K562 (cell line): ENCODE measurements around the gene COPS8. TPM values are rescaled to one million over a fixed set of nuclear protein-coding genes. Genes with fewer than 3 reads are reported as not detected.
A peak's percentile ranks its signal among the peaks of the same experiment; 100 is the strongest.

ENCODE experiments used
- ATAC-seq: fragments of 200-7000 bp; cut with Tn5 transposase; 3 replicates; pipeline ENCODE4 v1.9.1; 2020; ENCODE audit warnings: moderate library complexity
- BruUV-seq: library from RNA; stranded (reverse); fragments of 400-500 nt; replicated peaks from 2 replicates; lab custom pipeline; 2021; lab: Mats Ljungman, UMichigan
- CTCF ChIA-PET: fragments of 300-600 bp; formaldehyde crosslinking; extraction: SDS; loops from one replicate; lab custom pipeline; 2021; ENCODE audit warnings: low intra/inter-chr PET ratio; lab: Yijun Ruan, JAX
- POLR2A ChIA-PET: fragments of 300-600, 350-650 bp; sonication (Branson Sonifier 250); formaldehyde crosslinking; extraction: SDS; loops from one replicate; lab custom pipeline; 2021; ENCODE audit warnings: antibody characterized with exemption, inconsistent platforms; lab: Yijun Ruan, JAX
- DNase-seq, 4 experiments: peaks; one replicate each; pipeline versions ENCODE4 v3.0.0 to v3.0.0-alpha.2; 2011 to 2018; ENCODE audit warnings: low spot score in 3 of 4, mixed read lengths in 3 of 4; ENCODE audit errors: extremely low read depth in 1 of 4
- FAIRE-seq: peaks from 2 replicates; lab custom pipeline; 2011; peaks lifted over from hg19 to GRCh38; lab: Jason Lieb, UNC
- H2AFZ ChIP-seq: 2 replicates; pipeline ENCODE4 v1.6.0; 2011; ENCODE audit warnings: low read depth, low read length, control low read depth, inconsistent platforms
- H3K27ac ChIP-seq: fragments of 200-600 bp; 3 replicates; pipeline ENCODE4 v1.8.0; 2011; ENCODE audit warnings: low read depth, mild to moderate bottlenecking, control low read depth, inconsistent platforms, low read length, moderate library complexity, mixed read lengths; ENCODE audit errors: extremely low read depth
- H3K27me3 ChIP-seq, 2 experiments: fragments of 300-600 bp in 1 of 2; 2 replicates in 1 of 2; 3 replicates in 1 of 2; pipeline versions ENCODE4 v1.6.0 to v1.8.0; 2011; ENCODE audit warnings: inconsistent platforms in 2 of 2, low read length in 2 of 2, mild to moderate bottlenecking in 1 of 2, mixed read lengths in 1 of 2, moderate library complexity in 1 of 2; ENCODE audit not compliant: control insufficient read depth in 2 of 2, insufficient read depth in 2 of 2
- H3K36me3 ChIP-seq: fragments of 300-600 bp; 3 replicates; pipeline ENCODE4 v1.8.0; 2011; ENCODE audit warnings: mild to moderate bottlenecking, low read length, inconsistent platforms; ENCODE audit not compliant: control insufficient read depth, insufficient read depth
- H3K4me1 ChIP-seq, 2 experiments: fragments of 200-600 bp in 1 of 2; replicated peaks in 1 of 2; 2 replicates in 1 of 2; 3 replicates in 1 of 2; pipeline versions ENCODE4 v1.5.1 to v1.8.0; 2011; ENCODE audit warnings: inconsistent platforms in 2 of 2, low read length in 2 of 2, mild to moderate bottlenecking in 1 of 2, mixed read lengths in 1 of 2, moderate library complexity in 1 of 2; ENCODE audit not compliant: control insufficient read depth in 2 of 2, insufficient read depth in 2 of 2
- H3K4me2 ChIP-seq: 2 replicates; pipeline ENCODE4 v1.6.1; 2011; ENCODE audit warnings: low read length, control low read depth, inconsistent platforms, mixed read lengths; ENCODE audit not compliant: insufficient read depth
- H3K4me3 ChIP-seq: fragments of 200-600 bp; sonication (generic), shearing (Covaris generic); 2 replicates; pipeline ENCODE4 v1.5.1; 2016; ENCODE audit warnings: control low read depth, inconsistent platforms
- H3K79me2 ChIP-seq: fragments of 200-600 bp; 3 replicates; pipeline ENCODE4 v1.8.0; 2011; ENCODE audit warnings: low read length, inconsistent platforms; ENCODE audit not compliant: control insufficient read depth, insufficient read depth
- H3K9ac ChIP-seq, 2 experiments: 2 replicates each; pipeline versions ENCODE4 v1.6.0 to v1.6.1; 2011; ENCODE audit warnings: low read depth in 2 of 2, low read length in 2 of 2, control low read depth in 1 of 2, inconsistent platforms in 1 of 2, mild to moderate bottlenecking in 1 of 2, mixed read lengths in 1 of 2; ENCODE audit not compliant: insufficient read depth in 1 of 2
- H3K9me1 ChIP-seq: one replicate; pipeline ENCODE4 v1.6.0; 2011; ENCODE audit warnings: inconsistent platforms, mild to moderate bottlenecking, low read length, moderate library complexity; ENCODE audit not compliant: control insufficient read depth, insufficient read depth
- H3K9me3 ChIP-seq: replicated peaks from 2 replicates; pipeline ENCODE4 v1.5.1; 2011; ENCODE audit warnings: low read depth, low read length, inconsistent platforms; ENCODE audit not compliant: control insufficient read depth, insufficient read depth
- H4K20me1 ChIP-seq: replicated peaks from 2 replicates; pipeline ENCODE4 v1.6.1; 2011; ENCODE audit warnings: low read length, inconsistent platforms, mixed read lengths; ENCODE audit not compliant: control insufficient read depth, insufficient read depth
- BRF1 ChIP-seq: IDR thresholded peaks from 3 replicates; pipeline ENCODE4 v1.6.1; 2011; ENCODE audit warnings: borderline replicate concordance, mild to moderate bottlenecking; ENCODE audit not compliant: insufficient read length; ENCODE audit errors: extremely low read depth
- CBX3 ChIP-seq, 2 experiments: IDR thresholded peaks; 1 replicate in 1 of 2; 2 replicates in 1 of 2; pipeline ENCODE4 v1.6.1; 2012; ENCODE audit warnings: inconsistent platforms in 2 of 2, low read length in 2 of 2, borderline replicate concordance in 1 of 2, control low read depth in 1 of 2
- CBX5 ChIP-seq: IDR thresholded peaks from 2 replicates; pipeline ENCODE4 v1.6.1; 2014; ENCODE audit warnings: low read depth, borderline replicate concordance
- CHD1 ChIP-seq: fragments of 200-600 bp; sonication (generic); IDR thresholded peaks from one replicate; pipeline ENCODE4 v1.6.1; 2012; ENCODE audit warnings: mild to moderate bottlenecking, moderate library complexity, low read length, inconsistent platforms
- ELF1 ChIP-seq: fragments of 200-800 bp; sonication (Bioruptor generic); IDR thresholded peaks from 2 replicates; pipeline ENCODE4 v1.6.1; 2016; ENCODE audit warnings: missing genetic modification characterization, missing compliant biosample characterization
- NCOA6 ChIP-seq: fragments of 450-650 bp; IDR thresholded peaks from 2 replicates; pipeline ENCODE4 v1.6.1; 2017; ENCODE audit warnings: mild to moderate bottlenecking
- NELFE ChIP-seq: IDR thresholded peaks from 2 replicates; pipeline ENCODE4 v1.6.1; 2011; ENCODE audit warnings: mild to moderate bottlenecking; ENCODE audit not compliant: insufficient read depth, insufficient read length
- NFIX ChIP-seq: fragments of 250-450 bp; sonication (Bioruptor Pico); IDR thresholded peaks from 2 replicates; pipeline ENCODE4 v1.4.0; 2020; ENCODE audit warnings: low read depth, mild to moderate bottlenecking, moderate library complexity
- RAD51 ChIP-seq: fragments of 450-650 bp; IDR thresholded peaks from 2 replicates; pipeline ENCODE4 v1.7.1; 2016; ENCODE audit warnings: low read depth, mild to moderate bottlenecking, borderline replicate concordance
- TRIM28 ChIP-seq: fragments of 450-650 bp; IDR thresholded peaks from 2 replicates; pipeline ENCODE4 v1.6.1; 2017
- ZNF668 ChIP-seq: fragments of 250-450 bp; sonication (Bioruptor Pico); IDR thresholded peaks from 2 replicates; pipeline ENCODE4 v1.8.0; 2022; ENCODE audit warnings: mild to moderate bottlenecking, inconsistent platforms
- WGBS: fragments of 100-300 bp; shearing (Covaris generic); methylation state at CpG from one replicate; pipeline ENCODE4 v1.1.6; 2016; ENCODE audit warnings: low coverage, mixed read lengths; ENCODE audit not compliant: insufficient coverage; ENCODE audit errors: missing lambda C conversion rate; 5-methylcytosine and 5-hydroxymethylcytosine counted together
- in situ Hi-C: fragments of 300-500 bp; cut with MboI; formaldehyde crosslinking; loops from 4 replicates; pipeline ENCODE4 v1.15.0; 2018; ENCODE audit warnings: inconsistent platforms, mixed read lengths
- intact Hi-C: fragments of 100-400 bp; cut with micrococcal nuclease; formaldehyde crosslinking; loops from 2 replicates; pipeline ENCODE4 v1.14.2; 2022
- polyA plus RNA-seq, 8 experiments: library from polyadenylated mRNA; depleted of rRNA in 4 of 8; stranded (reverse) in 5 of 8; unstranded in 3 of 8; fragments of >200 nt; fragmentation: Nextera tagmentation in 2 of 8; fragmentation: Illumina TruSeq in 1 of 8; extraction: Ambion mirVana in 2 of 8; extraction: Trizol in 1 of 8; gene quantifications; 2 replicates each; pipeline versions ENCODE4 v1.2.1 to v1.2.3, GENCODE V29; 2011 to 2014; ENCODE audit warnings: inconsistent platforms in 1 of 8, missing spikeins in 1 of 8
- total RNA-seq, 7 experiments: library from RNA; depleted of rRNA in 6 of 7; stranded (reverse); fragments of >200 nt in 6 of 7; fragmentation: Illumina TruSeq in 2 of 7; extraction: Trizol in 2 of 7; gene quantifications; 2 replicates each; pipeline versions ENCODE4 v1.2.1 to v1.2.3, GENCODE V29; 2011 to 2021; ENCODE audit warnings: low replicate concordance in 1 of 7
- TF ChIP-seq, protein P1 (sequence below): sonication (generic); formaldehyde crosslinking; IDR thresholded peaks from 2 replicates; pipeline ENCODE4 v1.8.0; 2023; ENCODE audit warnings: missing genetic modification reagents, mild to moderate bottlenecking, borderline replicate concordance

COPS8 gene
- total and polyA plus RNA-seq, 9 of the 15 experiments (the other 6 are each of a cell fraction or from before 2014, with no cell fraction given) = 28.2 to 97.3 (median 58.9) TPM

DNA sequence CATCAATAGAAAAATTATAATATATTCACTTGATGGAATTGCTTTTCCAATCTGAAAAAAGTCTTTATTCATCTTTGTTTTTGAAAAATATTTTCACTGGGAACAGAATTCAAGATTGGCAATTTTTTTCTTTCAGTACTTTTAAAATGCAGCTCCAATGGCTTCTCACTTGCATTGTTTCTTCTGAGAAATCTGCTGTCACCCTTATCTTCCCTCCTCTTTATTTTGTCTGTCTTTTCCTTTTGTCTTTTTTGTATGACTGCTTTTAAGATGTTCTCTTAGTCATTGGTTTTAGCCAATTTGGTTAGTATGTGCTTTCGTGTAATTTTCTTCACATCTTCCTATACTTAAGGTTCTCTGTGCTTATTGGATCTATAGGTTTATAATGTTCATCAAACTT, 37.1 kb upstream of the COPS8 start:
- Histone ChIP-seq H3K36me3 (no peaks in the 10 kb centered on the region), H3K4me3 (no peak overlapping the region), H3K4me1 (no peaks in the 10 kb centered on the region), H3K79me2 (no peaks in the 10 kb centered on the region), H3K9me1 (no peaks in the 10 kb centered on the region), H3K27me3 (no peaks in the 10 kb centered on the region), H3K9me3 (no peaks in the 10 kb centered on the region), H3K4me2 (no peak overlapping the region), H4K20me1 (no peaks in the 10 kb centered on the region), H2AFZ (no peak overlapping the region), H3K27ac (no peak overlapping the region), H3K9ac (no peak overlapping the region)
- no peak for ATAC-seq
- BruUV-seq = no TSS peak
- DNase-seq = no peak
- ChIA-PET POLR2A (no interaction called here), CTCF (no interaction called here)
- intact Hi-C loops (no loop called here), in situ Hi-C loops (no loop called here)
- 0% methylated on average over 1 of the region's 1 CpG for WGBS
- TF ChIP-seq ZNF668 (CRISPR knock-in tag) = no peak
- no peak for TF ChIP-seq RAD51
- TF ChIP-seq CBX3 (IDR thresholded peaks at IDR 0.05; ENCODE audit: borderline replicate concordance in 1 of 2, low read length in 2 of 2) = peak in 1 of 2 experiments; percentile 71; a peak in 1 of 3 replicates
- no peak for TF ChIP-seq BRF1
- TF ChIP-seq TRIM28 = peak; percentile 86; the same call in 1 of the 2 replicates
- TF ChIP-seq CBX5 = 0 out of 2 replicates have a peak, but pooled peaks have one; percentile 67
- no peak for FAIRE-seq

DNA sequence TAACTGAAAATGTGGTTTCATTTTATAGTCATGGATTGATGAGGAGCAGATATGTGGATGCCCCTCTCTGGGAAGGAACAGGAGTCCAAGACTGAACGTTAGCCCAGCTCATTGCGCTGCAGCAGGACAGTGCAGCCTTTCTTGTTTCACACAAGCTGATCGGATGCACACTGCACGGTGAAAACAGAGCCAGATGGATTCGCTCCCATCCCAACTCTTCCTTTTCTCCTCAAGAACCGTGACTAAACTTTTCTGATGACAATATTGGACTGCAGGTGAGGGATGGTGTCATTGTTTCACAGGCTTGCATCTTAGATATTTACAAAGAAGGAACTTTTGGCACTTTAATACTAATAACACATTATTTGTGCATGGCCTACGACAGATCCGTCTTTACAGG, 33.8 kb upstream of the COPS8 start:
- H3K9me1 ChIP-seq = no peaks in the 10 kb centered on the region
- CTCF ChIA-PET = no interaction called here
- DNase-seq = no peak
- H3K9me3 ChIP-seq = no peaks in the 10 kb centered on the region
- no peak overlapping the region for H2AFZ ChIP-seq
- no peak overlapping the region for H3K27ac ChIP-seq
- no TSS peak for BruUV-seq
- ATAC-seq = no peak
- FAIRE-seq = no peak
- in situ Hi-C loops = loop anchor here (10.0 to 25.0 kb wide), 2 partner anchors 540 to 707 kb away; a partner anchor contains a TSS
- H3K9ac ChIP-seq = no peak overlapping the region
- H3K36me3 ChIP-seq = no peaks in the 10 kb centered on the region
- POLR2A ChIA-PET = no interaction called here
- intact Hi-C loops = no loop called here
- H4K20me1 ChIP-seq = 0 out of 2 replicates have a peak, but pooled peaks cover 5% of the 10 kb centered on the region
- 2% methylated on average over 8 of the region's 8 CpGs for WGBS
- H3K4me3 ChIP-seq = no peak overlapping the region
- H3K4me2 ChIP-seq = no peak overlapping the region
- peaks cover 0 to 12% of the 10 kb centered on the region in 2 experiments; a peak in 2 of 5 replicates for H3K27me3 ChIP-seq
- no peaks in the 10 kb centered on the region for H3K4me1 ChIP-seq
- H3K79me2 ChIP-seq = no peaks in the 10 kb centered on the region
- TF ChIP-seq, protein P1, sequence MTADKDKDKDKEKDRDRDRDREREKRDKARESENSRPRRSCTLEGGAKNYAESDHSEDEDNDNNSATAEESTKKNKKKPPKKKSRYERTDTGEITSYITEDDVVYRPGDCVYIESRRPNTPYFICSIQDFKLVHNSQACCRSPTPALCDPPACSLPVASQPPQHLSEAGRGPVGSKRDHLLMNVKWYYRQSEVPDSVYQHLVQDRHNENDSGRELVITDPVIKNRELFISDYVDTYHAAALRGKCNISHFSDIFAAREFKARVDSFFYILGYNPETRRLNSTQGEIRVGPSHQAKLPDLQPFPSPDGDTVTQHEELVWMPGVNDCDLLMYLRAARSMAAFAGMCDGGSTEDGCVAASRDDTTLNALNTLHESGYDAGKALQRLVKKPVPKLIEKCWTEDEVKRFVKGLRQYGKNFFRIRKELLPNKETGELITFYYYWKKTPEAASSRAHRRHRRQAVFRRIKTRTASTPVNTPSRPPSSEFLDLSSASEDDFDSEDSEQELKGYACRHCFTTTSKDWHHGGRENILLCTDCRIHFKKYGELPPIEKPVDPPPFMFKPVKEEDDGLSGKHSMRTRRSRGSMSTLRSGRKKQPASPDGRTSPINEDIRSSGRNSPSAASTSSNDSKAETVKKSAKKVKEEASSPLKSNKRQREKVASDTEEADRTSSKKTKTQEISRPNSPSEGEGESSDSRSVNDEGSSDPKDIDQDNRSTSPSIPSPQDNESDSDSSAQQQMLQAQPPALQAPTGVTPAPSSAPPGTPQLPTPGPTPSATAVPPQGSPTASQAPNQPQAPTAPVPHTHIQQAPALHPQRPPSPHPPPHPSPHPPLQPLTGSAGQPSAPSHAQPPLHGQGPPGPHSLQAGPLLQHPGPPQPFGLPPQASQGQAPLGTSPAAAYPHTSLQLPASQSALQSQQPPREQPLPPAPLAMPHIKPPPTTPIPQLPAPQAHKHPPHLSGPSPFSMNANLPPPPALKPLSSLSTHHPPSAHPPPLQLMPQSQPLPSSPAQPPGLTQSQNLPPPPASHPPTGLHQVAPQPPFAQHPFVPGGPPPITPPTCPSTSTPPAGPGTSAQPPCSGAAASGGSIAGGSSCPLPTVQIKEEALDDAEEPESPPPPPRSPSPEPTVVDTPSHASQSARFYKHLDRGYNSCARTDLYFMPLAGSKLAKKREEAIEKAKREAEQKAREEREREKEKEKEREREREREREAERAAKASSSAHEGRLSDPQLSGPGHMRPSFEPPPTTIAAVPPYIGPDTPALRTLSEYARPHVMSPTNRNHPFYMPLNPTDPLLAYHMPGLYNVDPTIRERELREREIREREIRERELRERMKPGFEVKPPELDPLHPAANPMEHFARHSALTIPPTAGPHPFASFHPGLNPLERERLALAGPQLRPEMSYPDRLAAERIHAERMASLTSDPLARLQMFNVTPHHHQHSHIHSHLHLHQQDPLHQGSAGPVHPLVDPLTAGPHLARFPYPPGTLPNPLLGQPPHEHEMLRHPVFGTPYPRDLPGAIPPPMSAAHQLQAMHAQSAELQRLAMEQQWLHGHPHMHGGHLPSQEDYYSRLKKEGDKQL (CRISPR knock-in tag) = no peak
- no peak for TF ChIP-seq CHD1
- no peak for TF ChIP-seq NFIX (CRISPR knock-in tag)
- no peak for TF ChIP-seq NELFE
- TF ChIP-seq NCOA6 = no peak
- no peak for TF ChIP-seq ELF1 (tag)
